Skin of body (tissue), 2 donors: Measurements from ENCODE around the gene MGAT4B. TPM values are rescaled to one million over a fixed set of nuclear protein-coding genes. Genes with fewer than 3 reads are reported as not detected.

Experiments
- small RNA-seq: library from RNA; depleted of rRNA; stranded (forward); fragments of <200 nt; gene quantifications from one replicate; pipeline ENCODE3, GENCODE V24; 2014; ENCODE audit warnings: low replicate concordance
- total RNA-seq: library from RNA; depleted of rRNA; stranded (reverse); fragments of >200 nt; gene quantifications from one replicate; pipeline ENCODE4 v1.2.3, GENCODE V29; 2014

The MGAT4B gene
- total RNA-seq, 1 donor from 2014 or later: 44.9 TPM

Small RNA genes lying within 50 kb of the gene (small RNA-seq; reads per million reads assigned to genes)
- gene MIR1229: not detected
- not detected for gene RF00019

Other genes starting within 250 kb of the MGAT4B start
- 851 TPM for gene HNRNPH1, start 183.2 kb downstream of the MGAT4B start, total RNA-seq
- gene CBY3, start 125.8 kb downstream of the MGAT4B start, total RNA-seq: not detected
- 263 TPM for gene CANX, start 107.9 kb downstream of the MGAT4B start, total RNA-seq
- gene MAML1, start 74.0 kb downstream of the MGAT4B start, total RNA-seq: 14.9 TPM
- 1.5 TPM for gene LTC4S, start 12.9 kb downstream of the MGAT4B start, total RNA-seq
- 90.7 TPM for gene SQSTM1, start 14.0 kb upstream of the MGAT4B start, total RNA-seq
- gene MRNIP, start 52.0 kb upstream of the MGAT4B start, total RNA-seq: 25.7 TPM
- 45.2 TPM for gene TBC1D9B, start 101.0 kb upstream of the MGAT4B start, total RNA-seq